T1000 (cell line): ENCODE data around the gene CIDEC.

ENCODE experiments used
- DNase-seq: peaks from one replicate; lab custom pipeline; 2025; ENCODE audit warnings: mixed read lengths; lab: John Stamatoyannopoulos, UW

Gene CIDEC, protein sequence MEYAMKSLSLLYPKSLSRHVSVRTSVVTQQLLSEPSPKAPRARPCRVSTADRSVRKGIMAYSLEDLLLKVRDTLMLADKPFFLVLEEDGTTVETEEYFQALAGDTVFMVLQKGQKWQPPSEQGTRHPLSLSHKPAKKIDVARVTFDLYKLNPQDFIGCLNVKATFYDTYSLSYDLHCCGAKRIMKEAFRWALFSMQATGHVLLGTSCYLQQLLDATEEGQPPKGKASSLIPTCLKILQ

DNA sequence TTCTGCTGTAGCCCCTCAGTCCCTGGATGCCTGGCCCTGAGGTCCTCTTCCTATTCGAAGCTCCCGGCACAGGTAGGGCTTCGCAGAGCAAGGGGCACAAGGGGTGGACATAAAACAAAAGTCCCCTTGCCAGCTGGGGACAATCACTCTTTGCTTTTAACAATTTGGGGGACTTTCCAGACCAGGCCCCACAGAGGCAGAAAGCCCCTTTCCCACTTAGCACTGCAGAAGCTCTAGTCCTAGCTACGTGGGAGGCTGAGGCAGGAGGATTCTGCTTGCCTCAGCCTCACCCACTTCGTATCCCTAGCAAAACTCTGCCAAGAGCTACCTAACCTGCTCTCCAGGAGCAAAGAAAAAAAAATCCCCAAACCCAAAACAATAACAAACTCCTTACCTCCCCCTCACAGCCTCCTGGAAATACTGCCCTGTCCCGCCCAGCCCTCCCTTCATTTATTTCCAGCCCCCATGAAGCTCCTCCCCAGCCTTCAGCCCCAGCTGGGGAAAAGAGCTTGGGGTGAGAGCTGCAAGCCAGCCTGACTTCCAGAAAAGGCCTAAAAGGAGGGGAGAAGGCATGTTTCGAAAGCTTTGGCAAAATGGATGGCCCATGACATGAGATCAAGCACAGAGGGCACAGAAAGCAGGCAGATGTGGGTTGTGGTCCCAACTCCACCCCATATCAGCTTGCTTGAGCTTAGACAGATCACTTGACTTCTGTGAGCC is at the start of gene CIDEC:
Gene CIDEC, minus strand, starts transcription at position 424 of the 720 bp plus-strand sequence. CDS start 1,767 bp downstream, outside the sequence.
- DNase-seq, result no peak

GRCh38 chr3:9928158-9928557 is 48.1 kb upstream of the CIDEC start:
- DNase-seq, result no peak

GRCh38 chr3:9918261-9919038 is 38.4 kb upstream of the CIDEC start:
- DNase-seq, result no peak

- no peak for DNase-seq
Measured at GRCh38 chr3:9917820-9918219, 37.8 kb upstream of the CIDEC start.

DNA sequence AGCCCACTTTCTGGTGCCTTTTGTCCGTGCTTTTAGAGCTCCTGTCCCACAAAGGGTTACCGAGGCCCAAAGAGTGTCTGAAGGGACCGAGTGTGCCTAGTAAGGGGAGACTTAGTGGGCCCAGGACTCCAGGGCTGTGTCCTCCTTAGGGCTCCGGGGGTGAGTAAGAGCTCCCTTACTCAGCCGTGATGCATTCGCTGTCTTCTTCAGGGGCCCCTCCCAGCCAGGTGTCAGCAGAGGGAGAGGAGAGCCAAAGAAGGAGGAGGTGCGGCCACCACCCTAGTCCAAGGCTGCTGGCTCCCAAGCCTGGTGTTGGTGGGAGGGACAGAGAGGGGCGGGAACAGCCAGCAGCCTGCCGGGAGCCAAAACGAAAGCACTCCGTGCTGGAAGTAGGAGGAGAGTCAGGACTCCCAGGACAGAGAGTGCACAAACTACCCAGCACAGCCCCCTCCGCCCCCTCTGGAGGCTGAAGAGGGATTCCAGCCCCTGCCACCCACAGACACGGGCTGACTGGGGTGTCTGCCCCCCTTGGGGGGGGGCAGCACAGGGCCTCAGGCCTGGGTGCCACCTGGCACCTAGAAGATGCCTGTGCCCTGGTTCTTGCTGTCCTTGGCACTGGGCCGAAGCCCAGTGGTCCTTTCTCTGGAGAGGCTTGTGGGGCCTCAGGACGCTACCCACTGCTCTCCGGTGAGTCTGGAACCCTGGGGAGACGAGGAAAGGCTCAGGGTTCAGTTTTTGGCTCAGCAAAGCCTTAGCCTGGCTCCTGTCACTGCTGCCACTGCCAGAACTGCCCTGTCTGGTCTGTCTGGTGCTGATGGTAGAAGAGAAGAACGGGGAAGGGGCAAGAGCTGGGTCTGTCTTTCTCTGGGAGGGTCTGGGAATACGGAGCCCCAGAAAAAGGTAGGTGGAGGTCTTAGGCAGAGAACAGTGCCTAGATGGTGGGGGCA is 37.0 kb upstream of the CIDEC start, which contains the start of gene IL17RC:
Gene IL17RC, plus strand, starts transcription at position 365 of the 947 bp plus-strand sequence. Its CDS starts 218 bp downstream, at position 583.
- peak; percentile 76 for DNase-seq

- DNase-seq, result no peak
Measured at GRCh38 chr3:9916346-9916733, 36.3 kb upstream of the CIDEC start.

DNA sequence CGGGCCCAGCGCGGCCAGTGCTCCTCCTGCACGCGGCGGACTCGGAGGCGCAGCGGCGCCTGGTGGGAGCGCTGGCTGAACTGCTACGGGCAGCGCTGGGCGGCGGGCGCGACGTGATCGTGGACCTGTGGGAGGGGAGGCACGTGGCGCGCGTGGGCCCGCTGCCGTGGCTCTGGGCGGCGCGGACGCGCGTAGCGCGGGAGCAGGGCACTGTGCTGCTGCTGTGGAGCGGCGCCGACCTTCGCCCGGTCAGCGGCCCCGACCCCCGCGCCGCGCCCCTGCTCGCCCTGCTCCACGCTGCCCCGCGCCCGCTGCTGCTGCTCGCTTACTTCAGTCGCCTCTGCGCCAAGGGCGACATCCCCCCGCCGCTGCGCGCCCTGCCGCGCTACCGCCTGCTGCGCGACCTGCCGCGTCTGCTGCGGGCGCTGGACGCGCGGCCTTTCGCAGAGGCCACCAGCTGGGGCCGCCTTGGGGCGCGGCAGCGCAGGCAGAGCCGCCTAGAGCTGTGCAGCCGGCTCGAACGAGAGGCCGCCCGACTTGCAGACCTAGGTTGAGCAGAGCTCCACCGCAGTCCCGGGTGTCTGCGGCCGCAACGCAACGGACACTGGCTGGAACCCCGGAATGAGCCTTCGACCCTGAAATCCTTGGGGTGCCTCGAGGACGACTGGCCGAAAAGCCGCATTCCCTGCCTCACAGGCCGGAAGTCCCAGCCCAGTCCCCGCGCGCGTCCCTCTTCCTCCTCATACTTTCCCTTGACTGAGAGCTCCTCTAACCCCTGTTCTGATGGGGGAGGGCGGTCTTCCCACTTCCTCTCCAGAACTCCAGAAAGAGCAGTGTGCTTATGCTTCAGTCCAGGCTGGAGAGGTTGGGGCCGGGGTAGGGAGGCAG is 35.4 kb upstream of the CIDEC start:
- no peak for DNase-seq

GRCh38 chr3:9914559-9915253 is 34.7 kb upstream of the CIDEC start:
- DNase-seq, result no peak

- DNase-seq, result no peak
Measured at GRCh38 chr3:9914011-9914410, 34.0 kb upstream of the CIDEC start.

GRCh38 chr3:9913601-9914000 is 33.5 kb upstream of the CIDEC start:
- no peak for DNase-seq

- DNase-seq, result peak; percentile 29
Measured at GRCh38 chr3:9912294-9912935, 32.4 kb upstream of the CIDEC start.

DNA sequence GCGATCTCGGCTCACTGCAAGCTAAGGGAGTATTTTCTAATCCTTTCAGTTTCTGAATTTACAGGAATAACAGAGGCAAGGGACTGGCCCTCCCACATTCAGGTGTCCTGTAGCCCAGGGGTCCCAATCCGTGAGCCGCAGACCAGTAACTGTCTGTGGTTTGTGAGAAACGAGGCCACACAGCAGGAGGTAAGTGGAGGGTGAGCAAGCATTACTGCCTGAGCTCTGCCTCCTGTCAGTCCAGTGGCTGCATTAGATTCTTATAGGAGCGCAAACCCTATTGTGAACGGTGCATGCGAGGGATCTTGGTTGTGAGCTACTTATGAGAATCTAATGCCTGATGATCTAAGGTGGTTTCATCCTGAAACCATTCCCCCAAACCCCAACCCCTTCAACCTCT is 31.8 kb upstream of the CIDEC start:
- DNase-seq, result no peak

DNA sequence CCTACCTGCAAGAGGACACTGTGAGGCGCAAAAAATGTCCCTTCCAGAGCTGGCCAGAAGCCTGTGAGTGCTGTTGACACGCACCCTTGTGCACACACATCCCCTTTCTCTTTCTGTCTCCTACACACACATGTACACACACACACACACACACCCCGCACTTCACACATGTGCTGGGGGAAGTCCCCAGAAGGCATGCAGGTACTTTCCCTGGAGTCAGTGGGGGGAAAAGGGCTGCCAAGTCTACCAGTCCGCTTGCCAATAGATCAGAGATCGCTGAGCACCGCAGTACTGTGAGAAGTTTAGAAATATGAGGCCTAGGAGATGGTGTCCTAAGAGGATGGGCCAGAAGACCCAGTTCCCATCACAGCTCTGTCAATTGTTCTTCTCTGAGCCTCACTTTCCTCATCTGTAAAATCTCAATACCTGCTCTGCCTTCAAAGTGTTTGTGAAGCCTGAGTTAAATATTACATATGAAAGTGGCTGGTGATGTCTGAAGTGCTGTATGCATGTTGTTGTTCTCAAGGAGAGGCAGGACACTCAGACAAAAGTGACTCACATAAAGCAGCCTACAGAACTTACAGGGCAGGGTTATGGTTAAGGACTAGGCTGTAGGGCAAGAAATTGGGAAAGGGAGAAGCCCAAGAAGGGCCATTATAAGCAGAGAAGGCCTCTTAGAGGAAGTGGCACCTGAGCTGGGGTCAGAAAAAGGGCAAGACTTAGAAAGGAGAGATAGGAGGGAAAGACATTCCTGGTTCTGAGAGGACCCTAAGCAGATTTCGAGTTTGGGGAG is 29.4 kb upstream of the CIDEC start:
- DNase-seq, result no peak

DNA sequence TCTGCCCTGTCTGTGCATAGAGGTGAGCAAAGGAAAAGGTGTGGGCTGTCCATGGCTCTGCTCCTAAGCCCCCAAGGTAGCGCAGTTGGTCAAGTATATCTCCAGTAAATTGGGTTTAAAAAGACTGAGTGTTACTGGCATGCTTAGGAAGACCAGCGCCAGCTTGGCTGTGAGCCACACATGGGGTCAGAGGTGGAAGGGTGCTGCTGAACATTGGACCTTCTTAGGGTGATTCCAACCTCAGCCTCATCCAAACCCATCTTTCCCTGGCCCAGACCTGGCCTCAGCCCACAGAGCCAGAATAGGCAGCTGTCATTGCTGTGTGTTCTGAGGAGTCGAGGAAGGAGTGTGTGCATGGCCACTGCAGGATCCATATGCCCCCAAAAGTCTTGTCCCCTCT is 28.2 kb upstream of the CIDEC start:
- DNase-seq, result no peak

DNA sequence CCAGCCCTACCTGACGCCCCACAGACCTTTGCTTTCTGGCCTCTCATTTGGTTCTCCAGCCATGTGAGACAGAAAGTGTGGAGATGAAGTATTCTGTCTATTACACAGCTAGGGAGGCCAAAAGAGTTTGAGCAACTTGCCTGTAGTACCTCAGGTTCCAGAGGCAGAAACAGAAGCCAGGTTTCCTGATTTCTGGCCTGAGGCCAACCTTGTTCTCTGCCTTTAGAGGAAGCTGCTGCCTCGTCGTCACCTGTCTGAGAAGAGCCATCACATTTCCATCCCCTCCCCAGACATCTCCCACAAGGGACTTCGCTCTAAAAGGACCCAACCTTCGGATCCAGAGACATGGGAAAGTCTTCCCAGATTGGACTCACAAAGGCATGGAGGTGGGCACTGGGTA is 26.4 kb upstream of the CIDEC start:
- no peak for DNase-seq

DNA sequence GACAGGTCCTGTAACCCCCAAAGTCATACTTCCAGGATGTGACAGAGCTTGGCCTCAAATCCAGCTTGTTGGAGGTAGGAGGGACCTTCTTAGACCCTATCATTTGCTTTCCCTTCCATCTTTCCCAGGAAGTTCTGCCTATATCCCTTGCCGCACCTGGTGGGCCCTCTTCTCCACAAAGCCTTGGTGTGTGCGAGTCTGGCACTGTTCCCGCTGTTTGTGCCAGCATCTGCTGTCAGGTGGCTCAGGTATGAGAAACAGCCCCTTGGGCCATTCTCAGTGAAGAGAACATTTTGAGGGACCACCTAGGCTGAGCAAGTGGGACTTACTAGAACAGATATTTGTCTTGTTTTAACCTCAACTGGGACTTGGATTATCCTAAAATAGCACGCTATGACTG is 23.9 kb upstream of the CIDEC start:
- no peak for DNase-seq

GRCh38 chr3:9903238-9903624 is 23.2 kb upstream of the CIDEC start:
- no peak for DNase-seq

GRCh38 chr3:9902372-9903237 is 22.6 kb upstream of the CIDEC start, which contains the start of gene IL17RE:
IL17RE (plus strand) TSS chr3:9902848; CDS start chr3:9902933, 85 bp downstream.
- no peak for DNase-seq
